ENCODE data around the gene CXCL8.

- TF ChIP-seq, protein P1, sequence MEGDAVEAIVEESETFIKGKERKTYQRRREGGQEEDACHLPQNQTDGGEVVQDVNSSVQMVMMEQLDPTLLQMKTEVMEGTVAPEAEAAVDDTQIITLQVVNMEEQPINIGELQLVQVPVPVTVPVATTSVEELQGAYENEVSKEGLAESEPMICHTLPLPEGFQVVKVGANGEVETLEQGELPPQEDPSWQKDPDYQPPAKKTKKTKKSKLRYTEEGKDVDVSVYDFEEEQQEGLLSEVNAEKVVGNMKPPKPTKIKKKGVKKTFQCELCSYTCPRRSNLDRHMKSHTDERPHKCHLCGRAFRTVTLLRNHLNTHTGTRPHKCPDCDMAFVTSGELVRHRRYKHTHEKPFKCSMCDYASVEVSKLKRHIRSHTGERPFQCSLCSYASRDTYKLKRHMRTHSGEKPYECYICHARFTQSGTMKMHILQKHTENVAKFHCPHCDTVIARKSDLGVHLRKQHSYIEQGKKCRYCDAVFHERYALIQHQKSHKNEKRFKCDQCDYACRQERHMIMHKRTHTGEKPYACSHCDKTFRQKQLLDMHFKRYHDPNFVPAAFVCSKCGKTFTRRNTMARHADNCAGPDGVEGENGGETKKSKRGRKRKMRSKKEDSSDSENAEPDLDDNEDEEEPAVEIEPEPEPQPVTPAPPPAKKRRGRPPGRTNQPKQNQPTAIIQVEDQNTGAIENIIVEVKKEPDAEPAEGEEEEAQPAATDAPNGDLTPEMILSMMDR (IDR thresholded peaks at IDR 0.05) = no peak
- no peak for TF ChIP-seq POLR2A (IDR thresholded peaks at IDR 0.05)
These were observed 47.7 kb upstream of the CXCL8 start for GRCh38 chr4:73692701-73693100.
